Measurements from ENCODE around the gene PLA2G6. TPM values are rescaled to one million over a fixed set of nuclear protein-coding genes. Genes with fewer than 3 reads are reported as not detected.
A peak's percentile ranks its signal among the peaks of the same experiment; 100 is the strongest.

PLA2G6 gene
- total and polyA plus RNA-seq, 2 experiments from 2014 or later, result 28.2 to 30.2 TPM

- H2AFZ ChIP-seq, result no peak overlapping the region
- WGBS (ENCODE audit: low lambda C conversion rate, missing lambda C conversion rate), result 98% methylated on average over 3 of the region's 3 CpGs
- peak overlapping the region; percentile 66 for H3K4me3 ChIP-seq
- peak overlapping the region; percentile 98 for H3K27ac ChIP-seq
- peak overlapping the region; percentile 96 for H3K4me2 ChIP-seq
- H3K27me3 ChIP-seq, result no peaks in the 10 kb centered on the region
- no peaks in the 10 kb centered on the region for H3K4me1 ChIP-seq (ENCODE audit: insufficient read depth)
- no peak for TF ChIP-seq EZH2 (IDR thresholded peaks at IDR 0.05; ENCODE audit: borderline replicate concordance)
- no peak for TF ChIP-seq CTCF (IDR thresholded peaks at IDR 0.05; ENCODE audit: poor library complexity)
- no peak for TF ChIP-seq EZH2phosphoT487 (IDR thresholded peaks at IDR 0.05; ENCODE audit: low read depth, severe bottlenecking, unreplicated experiment)
- peaks cover 56% of the 10 kb centered on the region for H3K79me2 ChIP-seq
- H4K20me1 ChIP-seq (ENCODE audit: insufficient read depth, poor library complexity, severe bottlenecking), result peaks cover 46% of the 10 kb centered on the region
- no peaks in the 10 kb centered on the region for H3K36me3 ChIP-seq (replicated peaks; ENCODE audit: insufficient read depth, low read depth)
- no peak for DNase-seq (ENCODE audit: low spot score)
- no peaks in the 10 kb centered on the region for H3K9me2 ChIP-seq (replicated peaks; ENCODE audit: insufficient read depth)
- H3K9me3 ChIP-seq (ENCODE audit: low read depth), result no peaks in the 10 kb centered on the region
Observed at GRCh38 chr22:38203855-38204514, 22.4 kb upstream of the PLA2G6 start.

GRCh38 chr22:38203090-38203810 lies 21.6 kb upstream of the PLA2G6 start:
- Histone ChIP-seq H3K36me3 (replicated peaks; ENCODE audit: insufficient read depth, low read depth) (no peaks in the 10 kb centered on the region), H3K4me2 (peak overlapping the region; percentile 96), H3K27ac (peak overlapping the region; percentile 98), H3K27me3 (no peaks in the 10 kb centered on the region), H3K9me2 (replicated peaks; ENCODE audit: insufficient read depth) (no peaks in the 10 kb centered on the region), H2AFZ (no peak overlapping the region), H4K20me1 (ENCODE audit: insufficient read depth, poor library complexity, severe bottlenecking) (peaks cover 40% of the 10 kb centered on the region), H3K4me3 (peak overlapping the region; percentile 66), H3K4me1 (ENCODE audit: insufficient read depth) (no peaks in the 10 kb centered on the region), H3K9me3 (ENCODE audit: low read depth) (no peaks in the 10 kb centered on the region), H3K79me2 (peaks cover 49% of the 10 kb centered on the region)
- WGBS (ENCODE audit: low lambda C conversion rate, missing lambda C conversion rate), result 9% methylated on average over 19 of the region's 19 CpGs
- no peak for TF ChIP-seq EZH2 (IDR thresholded peaks at IDR 0.05; ENCODE audit: borderline replicate concordance)
- TF ChIP-seq CTCF (IDR thresholded peaks at IDR 0.05; ENCODE audit: poor library complexity), result no peak
- TF ChIP-seq EZH2phosphoT487 (IDR thresholded peaks at IDR 0.05; ENCODE audit: low read depth, severe bottlenecking, unreplicated experiment), result no peak
- DNase-seq (ENCODE audit: low spot score), result peak; percentile 75

- no peaks in the 10 kb centered on the region for H3K27me3 ChIP-seq
- peaks cover 34% of the 10 kb centered on the region for H4K20me1 ChIP-seq (ENCODE audit: insufficient read depth, poor library complexity, severe bottlenecking)
- no peaks in the 10 kb centered on the region for H3K4me1 ChIP-seq (ENCODE audit: insufficient read depth)
- peak; percentile 94 for DNase-seq (ENCODE audit: low spot score)
- no peaks in the 10 kb centered on the region for H3K36me3 ChIP-seq (replicated peaks; ENCODE audit: insufficient read depth, low read depth)
- no peaks in the 10 kb centered on the region for H3K9me3 ChIP-seq (ENCODE audit: low read depth)
- peak overlapping the region; percentile 96 for H3K4me2 ChIP-seq
- under 1% methylated on average over 57 of the region's 74 CpGs for WGBS (ENCODE audit: low lambda C conversion rate, missing lambda C conversion rate)
- no peaks in the 10 kb centered on the region for H3K9me2 ChIP-seq (replicated peaks; ENCODE audit: insufficient read depth)
- peak overlapping the region; percentile 3 for H2AFZ ChIP-seq
- peaks cover 42% of the 10 kb centered on the region for H3K79me2 ChIP-seq
- peak overlapping the region; percentile 66 for H3K4me3 ChIP-seq
- peak overlapping the region; percentile 98 for H3K27ac ChIP-seq
- TF ChIP-seq EZH2 (IDR thresholded peaks at IDR 0.05; ENCODE audit: borderline replicate concordance), result no peak
- TF ChIP-seq EZH2phosphoT487 (IDR thresholded peaks at IDR 0.05; ENCODE audit: low read depth, severe bottlenecking, unreplicated experiment), result no peak
- TF ChIP-seq CTCF (IDR thresholded peaks at IDR 0.05; ENCODE audit: poor library complexity), result no peak
Observed at GRCh38 chr22:38202437-38203089, 20.9 kb upstream of the PLA2G6 start.

Measured in hepatocyte (in vitro differentiated cells).